Kidney (tissue), 14 donors: ENCODE data around the gene CEMIP. TPM values are rescaled to one million over a fixed set of nuclear protein-coding genes. Genes with fewer than 3 reads are reported as not detected.

Experiments
- DNase-seq, 5 donors: peaks; one replicate each; pipeline ENCODE4 v3.0.0-alpha.2; 2013 to 2020
- FAIRE-seq: peaks from 2 replicates; lab custom pipeline; 2012; peaks lifted over from hg19 to GRCh38; lab: Jason Lieb, UNC
- H3K27ac ChIP-seq, 2 donors: one replicate each; pipeline ENCODE4 v1.7.0; 2013; ENCODE audit warnings: low read depth in 2 of 2, low read length in 2 of 2, inconsistent platforms in 1 of 2
- H3K27me3 ChIP-seq: one replicate; pipeline ENCODE4 v1.7.1; 2013; ENCODE audit warnings: low read length, inconsistent platforms; ENCODE audit not compliant: control insufficient read depth, insufficient read depth
- H3K36me3 ChIP-seq, 3 donors: one replicate each; pipeline versions ENCODE4 v1.7.0 to v1.7.1; 2013; ENCODE audit warnings: low read length in 3 of 3, control low read depth in 1 of 3, inconsistent platforms in 1 of 3; ENCODE audit not compliant: insufficient read depth in 3 of 3, control insufficient read depth in 2 of 3
- H3K4me1 ChIP-seq, 3 donors: one replicate each; pipeline versions ENCODE4 v1.7.0 to v1.7.1; 2013; ENCODE audit warnings: low read length in 3 of 3, inconsistent platforms in 1 of 3, low read depth in 1 of 3; ENCODE audit not compliant: control insufficient read depth in 2 of 3, insufficient read depth in 2 of 3
- H3K4me3 ChIP-seq, 3 donors: one replicate each; pipeline versions ENCODE4 v1.7.0 to v1.8.1; 2013; ENCODE audit warnings: low read length in 3 of 3, control low read depth in 1 of 3, inconsistent platforms in 1 of 3
- H3K9ac ChIP-seq, 3 donors: one replicate each; pipeline versions ENCODE4 v1.7.0 to v1.7.1; 2013; ENCODE audit warnings: low read length in 3 of 3, control low read depth in 1 of 3, inconsistent platforms in 1 of 3
- H3K9me3 ChIP-seq, 3 donors: one replicate each; pipeline versions ENCODE4 v1.7.0 to v1.7.1; 2013; ENCODE audit warnings: low read length in 3 of 3, control low read depth in 1 of 3, inconsistent platforms in 1 of 3; ENCODE audit not compliant: control insufficient read depth in 2 of 3, insufficient read depth in 1 of 3
- CTCF ChIP-seq: IDR thresholded peaks from 3 replicates; pipeline ENCODE4 v1.5.1; 2012; ENCODE audit warnings: mild to moderate bottlenecking, moderate library complexity, borderline replicate concordance; ENCODE audit not compliant: insufficient read depth; ENCODE audit errors: extremely low read depth
- intact Hi-C: fragments of 100-400 bp; cut with DNase I; formaldehyde crosslinking; loops from one replicate; pipeline ENCODE4 v1.11.1; 2022
- polyA plus RNA-seq: library from polyadenylated mRNA; stranded (reverse); fragments of 350-450 nt; fragmentation: Illumina TruSeq; extraction: RNeasy Lipid Tissue Mini Kit (QIAGEN cat#74804); gene quantifications from one replicate; pipeline ENCODE4 v1.2.3, GENCODE V29; 2014; ENCODE audit warnings: low read depth, low replicate concordance; ENCODE audit not compliant: insufficient read depth
- total RNA-seq: library from RNA; stranded (reverse); fragmentation: NEBNext Ultra II Directional; extraction: Animal tissue kit (Norgen Biotek cat#: 25700); gene quantifications from one replicate; pipeline ENCODE4 v1.2.1, GENCODE V29; 2021
- donor health status: control.
- donor health status: control.
- donor health status: control.
- donor health status: control.
- donor health status: control.
- donor health status: DM: yes; HTN: yes; CAD: no.
- donor health status: Normal renal cell carcinoma (clear cell type).

The CEMIP gene
- total and polyA plus RNA-seq, 2 donors from 2014 or later, result 0.11 to 0.57 TPM

DNA sequence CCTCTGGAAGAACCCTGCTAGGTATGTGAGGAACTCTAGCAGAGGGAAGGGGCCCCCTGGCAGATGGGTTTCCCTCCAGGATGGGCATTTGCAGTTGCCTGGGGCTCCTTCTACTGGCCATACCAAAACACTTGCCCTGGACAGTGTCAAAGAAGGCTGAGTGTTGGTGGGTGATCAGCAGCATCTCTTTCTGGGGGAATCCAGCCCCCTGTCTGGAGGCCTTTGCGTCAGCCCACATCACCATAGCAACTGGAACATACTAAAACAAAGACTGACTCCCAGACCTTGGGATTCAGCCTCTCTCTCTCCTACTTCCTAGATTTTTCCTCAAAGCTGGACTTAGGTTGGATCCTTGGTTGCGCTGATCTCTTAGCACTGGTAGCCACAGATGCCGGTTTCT, 8.1 kb downstream of the CEMIP start:
- Histone ChIP-seq H3K36me3 (no peaks in the 10 kb centered on the region), H3K27ac (no peak overlapping the region), H3K9me3 (no peaks in the 10 kb centered on the region), H3K4me1 (no peaks in the 10 kb centered on the region), H3K9ac (no peak overlapping the region), H3K27me3 (no peaks in the 10 kb centered on the region), H3K4me3 (no peak overlapping the region)
- intact Hi-C loops, result loop anchor here (10.0 kb wide), 1 partner anchor 223 kb away; no protein-coding TSS in a partner anchor
- DNase-seq (no peak), FAIRE-seq (no peak)
- no peak for TF ChIP-seq CTCF

DNA sequence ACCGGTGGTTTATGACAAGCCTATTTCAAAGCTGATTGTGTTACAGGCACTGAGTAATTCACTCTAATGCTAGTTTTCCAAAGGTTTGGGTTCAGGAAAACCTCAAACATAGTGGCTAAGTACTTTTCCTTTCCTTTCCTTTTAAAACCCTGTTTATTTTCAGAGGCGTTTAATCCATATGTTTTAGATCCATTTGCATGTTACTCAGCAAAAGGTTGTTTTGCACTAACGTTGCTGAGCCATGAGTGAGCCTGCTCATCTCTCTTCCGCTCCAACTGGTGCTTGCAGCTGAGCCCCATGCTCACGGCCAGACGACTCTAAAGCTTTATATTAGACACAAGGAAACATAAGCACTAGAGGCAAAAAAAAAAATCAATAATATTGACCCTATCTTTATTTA, 9.4 kb downstream of the CEMIP start:
- no peaks in the 10 kb centered on the region for H3K27me3 ChIP-seq
- no peak for TF ChIP-seq CTCF
- FAIRE-seq (no peak), DNase-seq (no peak)
- intact Hi-C loops, result loop anchor here (10.0 kb wide), 1 partner anchor 224 kb away; no protein-coding TSS in a partner anchor
- H3K36me3 ChIP-seq, result no peaks in the 10 kb centered on the region
- no peaks in the 10 kb centered on the region for H3K9me3 ChIP-seq
- no peak overlapping the region for H3K4me3 ChIP-seq
- no peaks in the 10 kb centered on the region for H3K4me1 ChIP-seq
- no peak overlapping the region for H3K27ac ChIP-seq
- H3K9ac ChIP-seq, result no peak overlapping the region

- intact Hi-C loops, result loop anchor here (10.0 kb wide), 1 partner anchor 224 kb away; no protein-coding TSS in a partner anchor
- Histone ChIP-seq H3K36me3 (no peaks in the 10 kb centered on the region), H3K9ac (no peak overlapping the region), H3K9me3 (no peaks in the 10 kb centered on the region), H3K4me3 (no peak overlapping the region), H3K4me1 (no peaks in the 10 kb centered on the region), H3K27me3 (no peaks in the 10 kb centered on the region), H3K27ac (no peak overlapping the region)
- FAIRE-seq, result no peak
- TF ChIP-seq CTCF, result no peak
- no peak for DNase-seq
Measured at GRCh38 chr15:80789296-80789695, 10.1 kb downstream of the CEMIP start.

GRCh38 chr15:80789796-80790195, 10.6 kb downstream of the CEMIP start:
- FAIRE-seq (no peak), DNase-seq (no peak)
- H3K9me3 ChIP-seq, result no peaks in the 10 kb centered on the region
- no peaks in the 10 kb centered on the region for H3K36me3 ChIP-seq
- intact Hi-C loops, result loop anchor here (10.0 kb wide), 1 partner anchor 225 kb away; no protein-coding TSS in a partner anchor
- H3K9ac ChIP-seq, result no peak overlapping the region
- H3K4me3 ChIP-seq, result no peak overlapping the region
- H3K4me1 ChIP-seq, result no peaks in the 10 kb centered on the region
- H3K27ac ChIP-seq, result no peak overlapping the region
- TF ChIP-seq CTCF, result no peak
- no peaks in the 10 kb centered on the region for H3K27me3 ChIP-seq
